GM12878 (cell line): ENCODE results near the gene PAPLN. TPM values are rescaled to one million over a fixed set of nuclear protein-coding genes. Genes with fewer than 3 reads are reported as not detected.
A peak's percentile ranks its signal among the peaks of the same experiment; 100 is the strongest.

Source experiments
- ATAC-seq: fragments of 200-7000 bp; cut with Tn5 transposase; 3 replicates; pipeline ENCODE4 v1.9.1; 2020; ENCODE audit warnings: mild to moderate bottlenecking, moderate library complexity
- BruUV-seq: library from RNA; stranded (reverse); fragments of 400-500 nt; replicated peaks from 2 replicates; lab custom pipeline; 2021; lab: Mats Ljungman, UMichigan
- CTCF ChIA-PET: fragments of 300-600 bp; sonication (Branson Sonifier 250); formaldehyde crosslinking; extraction: SDS; loops from one replicate; lab custom pipeline; 2021; ENCODE audit warnings: inconsistent platforms; lab: Yijun Ruan, JAX
- POLR2A ChIA-PET: fragments of 350-600 bp; formaldehyde crosslinking; extraction: SDS; loops from one replicate; lab custom pipeline; 2021; ENCODE audit warnings: inconsistent platforms; lab: Charles Lee
- RAD21 ChIA-PET: fragments of 300-600 bp; sonication (Branson Sonifier 250); formaldehyde crosslinking; loops from one replicate; lab custom pipeline; 2023; ENCODE audit warnings: antibody characterized with exemption; ENCODE audit not compliant: unreplicated experiment; lab: Charles Lee
- SMC1A ChIA-PET: fragments of 300-600 bp; sonication (Branson Sonifier 250); formaldehyde crosslinking; loops from one replicate; lab custom pipeline; 2023; ENCODE audit not compliant: unreplicated experiment, uncharacterized antibody; lab: Charles Lee
- DNase-seq: peaks from one replicate; pipeline ENCODE4 v3.0.0-alpha.2; 2011; ENCODE audit warnings: low read depth, low spot score
- FAIRE-seq: peaks from 3 replicates; lab custom pipeline; 2011; peaks lifted over from hg19 to GRCh38; lab: Jason Lieb, UNC
- H2AFZ ChIP-seq: 2 replicates; pipeline ENCODE4 v1.6.0; 2011; ENCODE audit warnings: low read depth, low read length, control low read depth; ENCODE audit not compliant: control insufficient read depth
- H3K27ac ChIP-seq: 2 replicates; pipeline ENCODE4 v1.5.1; 2011; ENCODE audit warnings: control low read depth; ENCODE audit not compliant: control insufficient read depth, insufficient read depth
- H3K27me3 ChIP-seq, 2 experiments: replicated peaks in 1 of 2; 2 replicates each; pipeline versions ENCODE4 v1.6.0 to v1.6.1; 2011; ENCODE audit warnings: low read length in 1 of 2; ENCODE audit not compliant: control insufficient read depth in 2 of 2, insufficient read depth in 2 of 2
- H3K36me3 ChIP-seq, 2 experiments: 2 replicates each; pipeline ENCODE4 v1.5.1; 2011; ENCODE audit warnings: low read length in 1 of 2; ENCODE audit not compliant: control insufficient read depth in 2 of 2, insufficient read depth in 2 of 2
- H3K4me1 ChIP-seq: 2 replicates; pipeline ENCODE4 v1.6.1; 2011; ENCODE audit warnings: mild to moderate bottlenecking, low read length, moderate library complexity, mixed read lengths; ENCODE audit not compliant: control insufficient read depth, insufficient read depth
- H3K4me2 ChIP-seq: 2 replicates; pipeline ENCODE4 v1.6.0; 2011; ENCODE audit warnings: control low read depth; ENCODE audit not compliant: control insufficient read depth, insufficient read depth
- H3K4me3 ChIP-seq: fragments of 200-600 bp; sonication (generic); 2 replicates; pipeline ENCODE4 v1.5.1; 2016
- H3K79me2 ChIP-seq: 2 replicates; pipeline ENCODE4 v1.6.0; 2011; ENCODE audit warnings: low read length; ENCODE audit not compliant: control insufficient read depth, insufficient read depth
- H3K9ac ChIP-seq: 2 replicates; pipeline ENCODE4 v1.8.0; 2011; ENCODE audit warnings: low read length, control low read depth, mixed read lengths; ENCODE audit not compliant: control insufficient read depth, insufficient read depth
- H3K9me3 ChIP-seq: replicated peaks from 3 replicates; pipeline ENCODE4 v1.5.1; 2011; ENCODE audit warnings: mild to moderate bottlenecking, low read length; ENCODE audit not compliant: control insufficient read depth, insufficient read depth
- H4K20me1 ChIP-seq: 2 replicates; pipeline ENCODE4 v1.6.0; 2011; ENCODE audit not compliant: control insufficient read depth, insufficient read depth
- BCL11A ChIP-seq: IDR thresholded peaks from 2 replicates; pipeline ENCODE4 v1.6.1; 2011; ENCODE audit warnings: low read depth, low read length
- BHLHE40 ChIP-seq, 2 experiments: fragments of 450-650 bp in 1 of 2; IDR thresholded peaks; 2 replicates each; pipeline ENCODE4 v1.6.1; 2011 to 2017; ENCODE audit warnings: low read depth in 2 of 2, borderline replicate concordance in 1 of 2, improper control_type of control experiment in 1 of 2, low read length in 1 of 2, mild to moderate bottlenecking in 1 of 2
- CBX5 ChIP-seq: sonication (generic); IDR thresholded peaks from 2 replicates; pipeline ENCODE4 v1.6.1; 2016; ENCODE audit warnings: low read depth, moderate library complexity, mild to moderate bottlenecking, inconsistent platforms
- CREM ChIP-seq: IDR thresholded peaks from 2 replicates; pipeline ENCODE4 v1.6.1; 2014; ENCODE audit warnings: antibody characterized with exemption, low read depth
- E2F4 ChIP-seq: IDR thresholded peaks from 2 replicates; pipeline ENCODE4 v1.6.1; 2012; ENCODE audit warnings: low read depth, low read length, improper control_type of control experiment
- NFIC ChIP-seq: IDR thresholded peaks from 2 replicates; pipeline ENCODE4 v1.6.1; 2012; ENCODE audit warnings: low read depth, mild to moderate bottlenecking, inconsistent platforms, low read length, moderate library complexity
- WGBS: methylation state at CpG from one replicate; pipeline ENCODE4 v1.1.6; 2016; ENCODE audit warnings: low lambda C conversion rate; ENCODE audit not compliant: insufficient replicate concordance, insufficient coverage; ENCODE audit errors: missing lambda C conversion rate; 5-methylcytosine and 5-hydroxymethylcytosine counted together
- in situ Hi-C: fragments of 300-500 bp; cut with MboI; formaldehyde crosslinking; loops from 9 replicates; pipeline ENCODE4 v1.14.3; 2018; ENCODE audit warnings: mixed read lengths
- intact Hi-C: fragments of 100-400 bp; cut with micrococcal nuclease; formaldehyde crosslinking; loops from one replicate; pipeline ENCODE4 v1.14.2; 2022; ENCODE audit not compliant: unreplicated experiment
- polyA plus RNA-seq, 11 experiments: library from polyadenylated mRNA; depleted of rRNA in 4 of 11; unstranded in 6 of 11; stranded (reverse) in 5 of 11; fragments of >200 nt; fragmentation: Nextera tagmentation in 4 of 11; fragmentation: Illumina TruSeq in 1 of 11; extraction: Ambion mirVana in 4 of 11; extraction: Trizol in 1 of 11; gene quantifications; 1 replicate in 1 of 11; 2 replicates in 10 of 11; pipeline versions ENCODE4 v1.2.1 to v1.2.3, GENCODE V29; 2011 to 2016; ENCODE audit warnings: inconsistent platforms in 2 of 11, missing spikeins in 2 of 11, low read depth in 1 of 11
- total RNA-seq, 4 experiments: library from RNA; depleted of rRNA in 3 of 4; stranded (reverse); fragments of >200 nt in 3 of 4; fragmentation: Illumina TruSeq in 1 of 4; extraction: Trizol in 1 of 4; gene quantifications; 2 replicates each; pipeline versions ENCODE4 v1.2.1 to v1.2.3, GENCODE V29; 2013 to 2021

PAPLN gene
- total and polyA plus RNA-seq, 10 of the 15 experiments (the other 5 are each of a cell fraction or from before 2014, with no cell fraction given): 1.8 to 19.8 (median 7.4) TPM

- H4K20me1 ChIP-seq: no peaks in the 10 kb centered on the region
- SMC1A ChIA-PET: interaction anchor here (0.6 to 1.9 kb wide), 8 partner anchors 9 to 251 kb away, joined by 3 to 6 read pairs (median 3); partner anchors contain the start of gene PAPLN
Observed at GRCh38 chr14:73220634-73221033, 16.7 kb upstream of the PAPLN start.

GRCh38 chr14:73221945-73222344 lies 15.4 kb upstream of the PAPLN start:
- Histone ChIP-seq H3K27me3 (no peaks in the 10 kb centered on the region), H4K20me1 (no peaks in the 10 kb centered on the region), H3K9me3 (no peaks in the 10 kb centered on the region), H3K27ac (no peak overlapping the region), H3K9ac (no peak overlapping the region), H3K36me3 (peaks cover 2 to 17% of the 10 kb centered on the region in 2 experiments), H3K4me1 (peaks cover 9% of the 10 kb centered on the region; the same call in 1 of the 2 replicates), H3K4me3 (no peak overlapping the region), H3K79me2 (no peaks in the 10 kb centered on the region), H3K4me2 (no peak overlapping the region), H2AFZ (no peak overlapping the region)
- in situ Hi-C loops (no loop called here), intact Hi-C loops (no loop called here)
- ChIA-PET CTCF (interaction anchor here (1.6 to 4.8 kb wide), 3 partner anchors 10 to 249 kb away, joined by 8 to 42 read pairs (median 25); no protein-coding TSS in a partner anchor), RAD21 (interaction anchor here (1.3 to 1.9 kb wide), 4 partner anchors 10 to 250 kb away, joined by 3 to 11 read pairs (median 8); no protein-coding TSS in a partner anchor), SMC1A (interaction anchor here (0.7 to 2.7 kb wide), 9 partner anchors 27 to 286 kb away, joined by 3 to 10 read pairs (median 5); no protein-coding TSS in a partner anchor), POLR2A (interaction anchor here (1.4 to 3.0 kb wide), 2 partner anchors 10 to 17 kb away, joined by 4 to 14 read pairs; no protein-coding TSS in a partner anchor)
- peak; percentile 62 for FAIRE-seq
- DNase-seq: no peak
- TF ChIP-seq NFIC (no peak), E2F4 (no peak)
- BruUV-seq: no TSS peak
- WGBS: 4% methylated on average over 2 of the region's 2 CpGs
- no peak for ATAC-seq

More at GRCh38 chr14:73220634-73221033, 16.7 kb upstream of the PAPLN start:
- H3K27ac ChIP-seq: no peak overlapping the region
- no peak overlapping the region for H3K9ac ChIP-seq
- peaks cover 9% of the 10 kb centered on the region; the same call in 1 of the 2 replicates for H3K4me1 ChIP-seq
- no peak for DNase-seq
- intact Hi-C loops (no loop called here), in situ Hi-C loops (no loop called here)
- ATAC-seq: no peak
- H2AFZ ChIP-seq: no peak overlapping the region
- no peak overlapping the region for H3K4me2 ChIP-seq
- POLR2A ChIA-PET: interaction anchor here (0.6 to 0.9 kb wide), 2 partner anchors 118 to 712 kb away, joined by 3 to 5 read pairs; no protein-coding TSS in a partner anchor
- no peak overlapping the region for H3K4me3 ChIP-seq
- 94% methylated on average over 5 of the region's 5 CpGs for WGBS
- CTCF ChIA-PET: interaction anchor here (1.1 to 4.8 kb wide), 2 partner anchors 47 to 251 kb away, joined by 3 to 42 read pairs; no protein-coding TSS in a partner anchor
- peak; percentile 23 for FAIRE-seq
- RAD21 ChIA-PET: interaction anchor here (0.8 to 1.4 kb wide), 3 partner anchors 12 to 75 kb away, joined by 3 read pairs; no protein-coding TSS in a partner anchor
- no peaks in the 10 kb centered on the region for H3K79me2 ChIP-seq
- BruUV-seq: no TSS peak
- H3K9me3 ChIP-seq: no peaks in the 10 kb centered on the region
- H3K36me3 ChIP-seq: peaks cover 2 to 17% of the 10 kb centered on the region in 2 experiments
- H3K27me3 ChIP-seq: no peaks in the 10 kb centered on the region
- no peak for TF ChIP-seq BHLHE40 (IDR thresholded peaks at IDR 0.05; ENCODE audit: borderline replicate concordance in 1 of 2, low read depth in 2 of 2, low read length in 1 of 2)
- no peak for TF ChIP-seq CREM
- no peak for TF ChIP-seq CBX5
- TF ChIP-seq BCL11A: no peak
